Activated T-helper 1 cell treated with anti-CD3 and anti-CD28 coated beads, Interleukin-2, amount 50 U/mL, for 16 hours (primary cell): ENCODE data around the gene HES3.

Experiments
- DNase-seq, 2 donors: peaks; one replicate each; pipeline ENCODE4 v3.0.0-alpha.2; 2020; ENCODE audit warnings: low read depth in 1 of 2, low spot score in 1 of 2

Gene HES3

DNA sequence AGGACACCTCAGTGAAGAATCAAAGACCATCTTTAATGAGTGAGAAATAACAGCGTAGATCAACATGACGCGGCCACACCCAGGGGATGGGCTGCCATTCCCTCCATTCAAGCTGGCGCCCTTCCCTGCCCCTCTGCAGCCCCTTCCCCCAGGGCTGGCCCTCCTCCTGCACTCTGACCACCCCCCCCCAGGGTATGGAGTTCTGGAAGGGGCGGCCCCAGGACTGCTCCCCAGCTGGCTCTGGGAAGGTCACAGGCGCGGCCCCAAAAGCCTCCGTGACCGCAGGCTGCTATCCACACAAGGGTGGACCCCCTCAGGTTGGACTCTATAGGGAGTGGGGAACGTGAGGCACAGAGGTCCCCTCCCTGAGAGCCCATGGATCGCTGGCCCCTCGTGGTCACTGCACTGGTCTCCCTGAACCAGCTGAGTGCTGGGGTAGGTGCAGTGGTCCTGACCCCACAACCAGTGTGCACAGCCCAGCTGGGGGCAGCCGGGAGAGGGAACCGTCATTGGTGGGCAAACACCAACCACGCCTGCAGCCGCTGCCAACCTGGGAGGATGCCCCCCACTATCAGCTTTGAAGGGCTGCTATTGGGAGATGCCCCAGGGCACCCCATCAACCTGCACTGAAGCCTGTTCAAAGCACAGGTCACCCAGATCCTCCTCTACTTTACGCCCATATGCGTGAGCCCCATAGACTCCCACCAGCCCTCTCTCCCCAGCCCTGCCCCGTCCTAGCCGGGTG, 33.0 kb downstream of the HES3 start:
- DNase-seq: no peak

DNA sequence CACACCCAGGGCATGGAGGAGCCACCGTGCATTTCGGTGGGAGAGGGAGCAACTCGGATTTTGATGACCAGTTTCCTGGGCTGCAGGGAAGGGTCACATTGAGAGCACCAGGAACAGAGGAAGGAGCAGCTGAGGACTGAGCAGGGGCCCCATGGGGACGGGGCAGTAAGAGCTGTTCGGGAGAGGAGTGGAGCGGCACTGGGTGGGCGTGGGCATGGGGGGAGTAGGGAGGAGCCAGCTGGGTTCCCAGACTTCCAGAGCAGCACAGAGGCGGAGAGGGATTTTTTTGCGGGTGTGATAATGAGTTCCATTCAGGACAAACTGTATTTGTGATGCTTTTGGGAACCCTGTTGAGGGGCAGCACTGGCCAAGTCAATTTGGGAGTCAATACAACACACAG, 34.3 kb downstream of the HES3 start:
- no peak for DNase-seq

DNA sequence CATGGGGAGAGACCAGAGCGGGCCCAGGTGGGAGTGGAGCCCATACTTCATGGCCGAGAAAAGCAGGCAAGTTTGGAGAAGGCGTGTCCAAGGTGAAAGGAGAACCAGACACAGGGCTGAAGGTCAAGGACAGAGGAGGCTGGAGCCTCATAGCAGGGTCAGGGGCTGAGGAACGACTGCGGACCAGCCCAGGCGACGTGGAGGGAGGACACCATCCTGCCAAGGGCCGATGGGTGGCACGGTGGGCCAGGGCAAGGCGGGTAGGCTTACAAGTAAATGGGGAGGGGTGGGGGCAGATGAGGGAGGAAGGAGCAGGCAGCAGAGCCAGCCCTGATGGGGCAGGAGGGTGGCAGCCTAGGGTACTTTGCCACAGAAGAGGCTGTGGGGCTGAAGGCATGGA, 35.1 kb downstream of the HES3 start:
- no peak for DNase-seq

DNA sequence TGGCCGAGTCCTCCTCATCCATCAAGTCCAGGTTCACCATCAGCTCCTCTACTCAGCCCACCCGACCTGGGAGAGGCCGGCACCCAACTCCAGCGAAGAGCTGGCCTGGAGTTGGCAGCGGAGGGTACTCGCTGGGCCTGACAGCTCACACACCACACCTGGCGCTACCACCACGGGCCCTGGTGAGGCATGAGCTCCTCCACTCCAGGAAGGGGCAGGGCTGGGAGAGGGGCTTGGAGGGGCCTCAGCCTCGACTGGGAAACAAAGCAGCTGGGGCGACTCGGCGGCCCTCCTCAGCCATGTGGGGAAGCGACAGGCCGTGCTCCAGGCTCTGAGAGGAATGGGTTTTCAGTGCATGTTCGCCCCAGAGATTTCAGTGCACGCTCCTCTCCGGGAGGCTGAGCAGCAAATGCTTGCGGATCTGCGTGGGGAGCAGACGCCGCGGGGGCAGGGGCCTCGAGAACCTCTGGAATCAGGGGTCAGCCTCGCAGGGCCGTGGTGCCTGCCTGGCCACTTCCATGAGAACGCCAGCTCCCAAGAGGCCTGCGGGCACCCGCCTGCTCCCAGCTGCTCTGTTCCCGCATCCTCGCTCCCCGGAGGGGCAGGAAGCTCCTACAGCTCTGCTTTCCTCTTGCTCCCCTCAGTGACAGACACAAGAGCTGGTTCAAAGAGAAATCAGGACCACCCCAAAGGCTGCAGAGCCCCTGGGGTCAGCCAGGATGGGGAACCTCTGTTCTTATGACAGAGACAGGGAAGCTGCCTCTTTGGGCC, 35.8 kb downstream of the HES3 start:
- no peak for DNase-seq

DNA sequence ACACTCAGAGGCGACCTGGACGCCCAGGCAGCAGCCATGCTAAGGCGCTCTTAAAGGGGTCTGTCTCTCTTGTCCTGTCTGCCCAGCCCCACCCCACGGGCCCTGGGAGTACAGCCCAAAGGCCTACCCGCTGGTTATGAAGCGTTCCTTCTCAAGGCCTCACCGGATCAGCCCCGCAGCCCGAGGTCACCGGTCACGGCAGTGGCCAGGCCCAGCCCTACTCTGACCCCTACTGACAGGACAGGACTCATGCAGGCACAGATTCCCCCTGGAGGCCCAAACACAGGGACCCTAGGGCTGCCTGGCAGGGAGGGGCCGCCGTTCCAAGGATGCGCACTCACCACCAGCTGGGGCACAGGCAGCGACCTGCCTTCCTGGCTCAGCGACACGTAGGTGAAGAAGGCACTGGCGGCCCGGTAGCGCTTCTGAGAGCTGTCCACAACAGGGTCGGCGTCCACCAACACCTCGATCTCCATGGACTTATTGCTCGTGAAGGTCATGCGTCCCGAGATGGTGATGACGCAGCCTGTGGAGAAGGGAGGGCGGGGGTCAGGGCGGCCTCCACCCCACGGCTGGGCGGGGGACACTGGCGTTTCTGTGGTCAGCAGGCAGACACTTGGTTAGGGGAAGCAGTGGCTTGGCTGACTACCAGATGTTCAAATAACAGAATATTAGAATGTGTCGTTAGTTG, 36.9 kb downstream of the HES3 start:
- DNase-seq: no peak

GRCh38 chr1:6281511-6282402, 37.8 kb downstream of the HES3 start:
- no peak for DNase-seq

DNA sequence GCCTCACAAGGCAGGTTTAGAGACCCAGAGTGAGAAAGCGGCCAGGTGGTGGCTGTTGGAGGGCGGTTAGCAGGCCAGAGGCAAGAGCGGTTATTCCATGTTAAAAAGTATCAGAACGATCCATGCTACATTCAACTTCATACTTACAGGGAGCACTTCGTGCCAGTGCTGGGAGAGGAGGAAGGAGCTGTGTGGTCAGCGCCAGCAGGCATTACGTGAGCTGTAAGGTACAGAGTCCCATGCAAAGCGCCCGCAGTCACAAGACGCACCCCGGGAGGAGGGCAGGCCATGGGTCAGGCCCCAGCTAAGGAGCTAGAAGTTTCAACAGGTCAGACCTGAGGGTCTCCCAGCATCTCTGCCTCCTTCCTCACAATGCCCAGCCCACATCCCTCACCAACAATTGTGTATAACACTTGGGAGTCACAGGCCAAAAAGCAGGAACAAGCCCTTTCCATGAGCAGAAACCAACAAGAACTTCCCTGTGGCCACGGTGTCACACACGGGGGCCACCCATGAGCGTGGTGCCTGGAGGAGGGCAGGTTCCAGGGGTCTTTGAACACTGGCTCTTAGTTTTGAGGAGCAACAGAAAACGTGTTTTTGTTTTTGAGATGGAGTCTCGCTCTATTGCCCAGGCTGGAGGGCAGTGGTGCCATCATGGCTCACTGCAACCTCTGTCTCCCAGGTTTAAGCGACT, 38.7 kb downstream of the HES3 start:
- no peak for DNase-seq

DNA sequence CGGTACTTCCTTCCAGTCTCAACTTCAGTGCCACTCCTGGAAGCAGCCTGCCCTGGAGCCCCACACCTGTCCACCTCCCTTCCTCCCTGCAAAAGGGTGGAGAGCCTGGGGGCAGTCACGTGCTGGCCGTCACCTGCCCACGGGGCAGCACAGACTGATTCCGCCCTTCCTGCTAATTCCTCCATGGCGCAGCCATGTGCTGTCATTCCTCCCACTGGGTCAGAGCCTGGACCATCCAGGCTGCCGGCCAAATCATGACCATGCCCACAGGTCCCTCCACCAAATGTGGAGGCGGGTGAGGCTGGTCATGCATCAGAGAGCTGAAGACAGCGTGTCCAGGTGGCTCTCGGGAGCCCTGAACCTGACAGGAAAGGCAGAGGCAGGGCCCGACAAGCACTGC, 41.4 kb downstream of the HES3 start:
- DNase-seq: no peak

GRCh38 chr1:6286266-6286665, 42.3 kb downstream of the HES3 start:
- DNase-seq: no peak

- DNase-seq: no peak
Observed at GRCh38 chr1:6287029-6287428, 43.0 kb downstream of the HES3 start.

- no peak for DNase-seq
Observed at GRCh38 chr1:6287431-6287886, 43.5 kb downstream of the HES3 start.

GRCh38 chr1:6288026-6288425, 44.0 kb downstream of the HES3 start:
- DNase-seq: no peak

- DNase-seq: no peak
Observed at GRCh38 chr1:6288665-6289064, 44.7 kb downstream of the HES3 start.

GRCh38 chr1:6292102-6292501, 48.1 kb downstream of the HES3 start:
- DNase-seq: no peak

DNA sequence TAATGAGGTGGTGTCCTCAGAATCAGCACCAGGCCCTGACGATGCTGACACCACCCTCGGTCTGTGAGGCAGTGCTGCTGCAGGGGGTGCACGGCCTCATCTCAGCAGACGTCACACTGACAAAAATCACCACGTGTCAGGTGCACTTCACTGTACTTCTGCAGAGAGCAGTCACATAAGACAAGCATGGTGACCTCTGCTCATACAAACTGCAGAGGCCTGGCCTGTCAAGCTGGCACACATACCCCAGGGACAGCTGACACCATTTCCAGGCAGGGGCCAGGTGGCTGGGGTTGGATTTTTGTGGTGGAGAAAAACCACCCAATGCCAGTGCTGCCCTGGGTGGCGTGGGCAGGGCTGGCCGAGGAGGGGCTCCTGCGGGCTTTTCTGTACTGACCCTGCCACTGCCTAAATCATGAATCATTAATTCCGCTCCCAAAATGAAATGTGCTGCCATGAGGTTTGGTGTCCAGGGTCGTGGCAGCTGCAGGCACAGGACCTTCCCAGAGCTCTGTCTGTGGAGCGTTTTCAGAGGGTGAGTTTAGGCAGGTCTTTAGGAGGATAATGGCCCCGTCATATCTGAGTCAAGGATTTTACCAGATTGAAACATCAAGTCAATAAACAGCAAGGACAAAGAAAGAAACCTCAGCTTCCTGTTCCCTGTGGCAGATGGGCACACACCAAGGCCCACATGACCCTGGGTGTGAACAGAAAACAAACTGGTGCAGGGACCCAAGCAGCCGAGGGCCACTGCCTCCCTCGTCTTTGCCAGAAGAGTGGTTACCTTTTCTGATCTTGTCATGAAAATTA, 50.3 kb downstream of the HES3 start:
- DNase-seq: no peak

DNA sequence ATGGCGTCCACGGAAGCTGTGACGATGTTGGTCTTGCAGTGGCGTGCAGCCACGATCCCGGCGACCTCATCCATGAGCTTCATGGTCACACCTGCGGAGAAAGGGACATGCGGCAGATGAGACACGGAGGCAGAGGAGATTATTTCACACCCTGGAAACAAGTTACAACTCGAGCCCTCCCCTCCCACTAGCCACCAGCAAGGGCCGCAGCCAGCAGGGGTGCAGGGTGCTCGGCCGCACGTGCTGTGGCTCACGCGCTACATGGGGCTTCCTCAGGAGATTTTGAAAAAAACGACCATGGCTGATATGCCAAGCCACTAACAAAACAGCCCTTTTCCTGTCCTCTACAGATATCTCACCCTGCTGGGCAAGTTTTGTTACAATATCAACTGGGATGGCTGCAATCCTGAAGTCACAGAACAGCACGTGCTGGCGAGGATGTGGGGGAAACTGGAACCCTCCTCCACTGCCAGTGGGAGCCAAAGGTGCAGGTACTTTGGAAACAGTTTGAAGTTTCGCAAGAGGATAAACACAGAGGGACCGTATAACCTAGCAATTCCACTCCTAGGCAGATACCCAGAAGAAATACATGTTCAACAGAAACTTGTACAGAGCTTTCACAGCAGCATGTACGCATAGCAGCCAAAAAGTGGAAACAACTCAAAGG, 51.0 kb downstream of the HES3 start:
- DNase-seq: no peak
